Stimulated activated CD4-positive, alpha-beta T cell treated with anti-CD3 and anti-CD28 coated beads, Interleukin-2, amount 100 ng/mL, for 4 hours (primary cell): ENCODE measurements around the gene PANX1.

Experiments used
- DNase-seq: peaks from one replicate; pipeline ENCODE4 v3.0.0-alpha.2; 2020; ENCODE audit warnings: low read depth

PANX1 gene

DNA sequence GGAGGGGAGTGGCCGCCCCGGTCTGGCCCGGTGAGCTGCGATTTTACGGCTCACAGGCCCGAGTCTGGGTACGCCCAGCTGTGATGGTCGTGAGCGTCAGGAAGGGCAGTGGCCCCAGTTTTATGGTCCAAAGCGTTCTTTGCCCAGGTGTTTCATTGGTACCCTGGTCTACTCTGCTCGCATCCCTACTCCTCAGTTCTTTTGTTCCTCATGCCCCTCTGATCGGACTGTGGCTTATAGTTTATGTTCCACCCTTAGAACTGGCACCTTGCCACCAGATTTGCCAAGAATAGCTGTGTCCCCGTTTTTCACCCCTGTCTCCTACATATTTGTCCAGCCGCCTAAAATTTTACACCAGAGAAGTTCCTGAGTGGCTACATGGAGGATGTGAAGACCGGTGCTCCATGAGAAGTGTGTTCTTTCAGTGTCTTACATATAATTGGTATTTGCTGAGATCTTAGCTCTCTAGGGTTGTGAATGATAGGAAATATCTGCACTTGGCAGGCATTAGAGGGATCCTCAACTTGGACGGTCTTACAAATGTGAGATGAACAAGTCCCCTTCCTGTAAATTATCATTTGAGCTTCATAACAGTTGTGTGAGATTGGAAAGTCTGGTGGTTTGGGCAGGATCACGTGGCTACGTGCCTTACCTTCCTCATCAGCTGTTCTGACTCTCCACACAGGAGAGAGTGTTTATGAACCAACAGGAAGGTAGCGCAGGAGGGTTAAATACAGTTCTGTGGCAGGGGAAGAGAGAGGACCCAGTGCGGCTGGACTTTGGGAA lies 1.1 kb downstream of the PANX1 start:
- DNase-seq, result no peak

- no peak for DNase-seq
These were observed 1.8 kb downstream of the PANX1 start for GRCh38 chr11:94130298-94131046.

DNA sequence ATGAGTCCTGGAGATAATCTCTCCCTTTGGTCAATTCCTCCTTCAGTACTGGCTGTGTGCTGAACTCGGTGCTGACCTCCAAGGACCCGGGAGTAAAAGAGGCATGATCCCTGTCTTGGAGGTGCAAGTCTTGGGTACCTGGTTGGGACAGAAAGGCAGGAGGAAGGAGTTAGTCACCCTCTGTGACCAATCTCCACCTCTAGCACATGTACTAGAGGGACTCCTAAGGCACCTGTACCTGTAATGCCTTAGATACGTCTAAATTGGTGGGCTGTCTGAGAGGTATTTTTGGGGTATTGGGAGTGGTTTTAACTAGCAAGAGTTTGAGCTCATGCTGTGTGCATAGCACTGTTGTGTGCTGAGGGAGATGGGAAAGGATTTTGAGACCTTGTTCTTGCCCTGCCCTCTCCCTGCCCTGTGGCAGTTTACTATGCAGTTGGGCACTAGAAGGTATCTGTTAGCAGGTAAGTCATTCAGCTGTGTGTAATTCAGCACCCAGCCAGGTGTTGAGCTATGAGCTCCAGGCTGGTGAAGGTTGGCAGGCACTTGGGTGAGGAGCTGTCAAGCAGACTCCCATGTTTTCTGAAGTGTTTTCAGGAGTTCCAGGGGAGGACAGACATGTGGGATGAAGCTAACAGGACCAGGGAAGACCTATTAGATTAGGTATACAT lies 2.5 kb downstream of the PANX1 start:
- DNase-seq, result no peak

DNA sequence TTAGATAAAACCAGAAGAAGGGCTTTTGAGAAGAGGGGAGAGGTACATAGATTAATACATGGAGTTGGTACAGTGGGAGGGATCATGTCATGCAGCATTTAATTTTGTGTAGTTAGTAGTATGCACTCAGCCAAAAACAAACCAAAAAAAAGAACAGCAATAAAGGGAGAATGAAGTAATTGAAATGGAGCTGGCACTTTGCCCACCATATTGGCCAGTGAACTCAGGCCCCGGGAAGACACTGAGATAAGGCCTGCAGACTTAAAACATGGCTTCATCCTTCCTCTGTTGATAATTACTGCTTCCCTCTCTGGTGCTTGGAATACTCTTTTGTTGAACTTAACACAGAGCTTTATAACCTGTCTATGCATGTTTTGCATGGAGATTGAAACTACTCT lies 3.1 kb downstream of the PANX1 start:
- no peak for DNase-seq

DNA sequence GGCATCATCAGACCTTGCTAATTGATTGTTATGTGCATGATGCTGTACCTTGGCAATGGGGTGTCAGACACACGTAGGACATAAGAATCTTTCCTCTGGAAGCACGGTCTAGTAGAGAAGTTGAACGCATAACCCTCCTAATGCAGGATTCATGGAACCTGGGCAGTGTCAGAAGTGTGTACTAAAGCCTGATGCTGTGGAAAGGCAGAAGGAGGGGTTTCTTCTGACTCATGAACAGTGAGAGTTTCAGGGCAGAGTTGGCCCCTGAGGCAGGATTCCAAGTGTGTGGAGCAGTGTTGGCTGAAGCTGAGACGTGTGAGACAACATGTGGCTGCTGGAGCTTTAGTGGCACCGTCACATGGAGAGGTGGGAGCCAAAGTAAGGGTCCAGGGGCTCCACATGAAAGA lies 3.5 kb downstream of the PANX1 start:
- no peak for DNase-seq

DNA sequence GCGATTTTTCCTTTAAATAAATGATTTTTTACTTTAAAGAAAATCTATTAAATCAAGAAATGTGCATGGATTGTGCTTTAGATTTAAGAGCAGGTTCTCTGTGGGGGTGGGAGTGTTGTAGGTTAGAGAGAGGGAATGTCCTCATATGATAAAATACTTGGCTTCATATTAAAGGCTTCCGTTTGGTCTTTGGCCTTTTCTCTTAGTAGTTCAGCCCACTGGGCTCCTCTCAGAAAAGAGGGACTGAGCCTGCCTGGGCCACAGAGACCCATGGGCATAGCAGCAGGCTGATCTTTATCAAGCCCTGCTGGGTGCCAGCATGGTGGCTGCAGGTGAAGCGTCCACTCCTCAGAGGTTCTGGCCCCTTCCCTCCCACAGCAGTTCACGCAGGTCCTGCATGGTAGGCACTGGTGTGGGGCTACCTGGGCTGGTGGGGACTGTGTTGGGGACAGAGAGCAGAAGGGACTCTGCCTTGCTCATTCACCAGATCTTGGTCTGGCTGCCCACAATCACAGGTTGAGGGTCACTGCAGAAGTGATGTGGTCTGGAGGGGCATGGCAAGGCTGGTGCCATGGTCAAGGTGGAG lies 4.3 kb downstream of the PANX1 start:
- no peak for DNase-seq

DNA sequence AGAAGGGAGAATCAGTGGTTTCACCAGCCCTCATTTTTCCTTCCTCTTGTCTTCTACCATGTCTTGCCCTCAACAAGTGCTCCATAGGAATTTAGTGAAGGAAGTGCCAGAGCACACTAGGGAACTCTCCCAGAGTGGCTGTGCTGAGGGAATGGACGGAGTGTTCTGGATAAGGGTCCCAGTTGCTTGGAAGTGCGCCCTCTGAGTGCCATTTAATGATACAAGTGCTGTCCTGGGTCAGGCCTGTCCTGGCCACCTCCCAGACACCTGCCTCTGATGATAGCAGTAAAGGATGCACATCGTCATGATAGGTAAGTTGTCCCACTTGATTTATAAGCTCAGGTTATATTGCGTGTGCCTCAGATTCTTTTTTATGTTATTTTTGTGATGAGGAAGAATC lies 5.1 kb downstream of the PANX1 start:
- no peak for DNase-seq

DNA sequence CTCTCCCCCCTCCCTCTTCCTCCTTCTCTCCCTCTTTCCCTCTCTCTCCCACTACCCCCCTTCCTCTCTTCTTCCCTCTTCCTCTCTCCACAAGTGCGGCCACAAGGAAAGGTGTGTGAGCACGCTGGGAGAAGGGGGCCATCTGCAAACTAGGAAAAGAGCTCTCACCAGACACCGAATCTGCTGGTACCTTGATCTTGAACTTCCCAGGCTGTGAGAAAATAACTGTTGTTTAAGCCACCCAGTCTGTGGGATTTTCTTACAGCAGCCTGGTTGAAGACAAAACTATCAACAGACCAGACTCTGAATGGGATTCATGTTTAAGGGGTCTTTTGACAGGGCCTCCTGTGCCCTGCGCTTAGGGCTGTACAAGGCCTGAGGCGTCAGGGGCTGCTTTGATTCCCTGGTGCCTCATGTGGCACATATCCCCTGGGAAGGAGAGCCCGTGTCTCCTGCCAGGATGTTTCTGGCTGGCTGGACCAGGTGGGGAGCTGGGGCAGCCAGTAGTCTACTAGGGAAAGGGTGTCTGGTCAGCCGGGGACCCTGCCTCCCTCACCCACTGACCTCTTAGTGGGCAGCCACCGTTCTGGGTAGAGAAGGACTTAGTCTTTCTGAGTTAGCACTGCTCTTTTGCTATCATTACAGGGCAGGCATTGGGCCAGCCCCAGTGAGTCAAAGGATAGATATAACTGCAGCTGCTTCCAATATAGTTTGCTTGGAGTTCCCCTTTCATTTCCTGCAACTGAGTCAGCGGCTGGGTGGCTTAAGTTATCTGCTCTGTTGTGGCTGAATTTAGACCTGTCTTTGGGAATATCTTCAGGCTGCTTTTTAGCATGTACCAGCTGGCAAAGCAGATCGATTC lies 6.2 kb downstream of the PANX1 start:
- no peak for DNase-seq

DNA sequence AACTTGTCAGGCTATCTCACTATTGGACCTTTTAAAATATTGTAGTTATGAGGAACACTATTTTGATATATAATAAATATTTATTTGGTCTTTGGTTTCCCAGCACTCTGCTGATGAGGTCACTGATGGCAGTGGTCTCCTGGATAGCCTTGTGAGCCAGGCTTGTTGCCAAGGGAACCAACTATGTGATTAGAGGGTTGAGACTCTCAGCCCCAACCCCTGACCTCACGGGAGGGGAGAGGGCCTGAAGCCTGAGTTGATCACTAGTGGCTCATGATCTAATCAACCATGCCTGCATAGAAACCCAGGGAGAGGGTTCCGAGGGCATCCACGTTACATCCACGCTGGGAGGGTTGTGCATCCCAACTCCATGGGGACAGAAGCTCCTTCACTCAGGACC lies 10.8 kb downstream of the PANX1 start:
- no peak for DNase-seq

- DNase-seq, result no peak
These were observed 11.6 kb downstream of the PANX1 start for GRCh38 chr11:94140154-94140655.

GRCh38 chr11:94141511-94142307 lies 13.1 kb downstream of the PANX1 start:
- no peak for DNase-seq

DNA sequence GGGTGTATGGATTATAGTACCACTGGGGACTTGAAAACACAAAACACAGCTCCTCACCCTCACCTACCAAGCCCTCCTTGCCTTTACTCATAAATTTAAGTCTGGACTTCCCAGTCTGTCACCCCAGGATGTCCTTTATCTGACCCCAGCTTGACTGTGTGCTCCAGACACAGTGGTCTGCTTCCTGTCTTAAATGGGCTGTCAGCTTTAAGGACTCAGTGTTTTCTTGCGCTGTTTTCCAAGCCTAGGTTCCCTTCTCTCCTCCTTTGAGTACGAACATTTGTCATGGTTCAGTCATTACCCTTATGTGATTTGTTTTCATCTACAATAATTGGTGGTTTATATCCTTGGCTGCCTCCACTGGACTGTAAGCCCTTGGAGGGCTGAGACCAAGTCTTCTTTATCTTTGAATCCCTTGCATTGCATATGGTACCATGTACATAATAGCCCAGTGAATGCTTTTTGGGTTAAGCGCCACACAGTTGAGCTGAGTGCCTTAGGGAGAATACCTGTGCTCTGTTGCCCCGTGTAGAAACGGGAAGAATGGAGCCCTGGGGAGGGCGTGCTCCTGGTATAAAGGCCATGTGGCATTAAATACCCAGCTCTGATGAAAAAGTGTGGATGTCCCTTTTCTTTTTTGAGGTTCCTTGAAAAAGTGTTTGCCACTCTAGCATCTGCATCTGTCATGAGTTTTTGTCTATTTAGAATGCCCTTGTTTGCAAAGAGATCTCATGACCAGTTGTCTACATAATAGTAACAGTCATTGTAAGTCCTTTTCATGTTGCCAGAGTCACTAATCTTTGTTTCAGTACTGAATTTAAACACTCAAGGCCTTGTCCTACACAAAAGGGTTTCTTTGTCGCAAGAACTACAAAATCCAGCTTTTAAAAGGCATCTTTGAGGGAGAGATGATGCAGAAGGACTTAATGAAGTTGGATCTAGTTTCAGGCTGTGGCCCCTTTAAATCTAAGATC lies 14.0 kb downstream of the PANX1 start:
- no peak for DNase-seq

- no peak for DNase-seq
These were observed 15.6 kb downstream of the PANX1 start for GRCh38 chr11:94144216-94144615.

- no peak for DNase-seq
These were observed 16.0 kb downstream of the PANX1 start for GRCh38 chr11:94144664-94145063.

GRCh38 chr11:94145431-94145830 lies 16.8 kb downstream of the PANX1 start:
- no peak for DNase-seq

GRCh38 chr11:94145916-94146315 lies 17.3 kb downstream of the PANX1 start:
- DNase-seq, result no peak

GRCh38 chr11:94147433-94147845 lies 18.8 kb downstream of the PANX1 start:
- DNase-seq, result no peak

DNA sequence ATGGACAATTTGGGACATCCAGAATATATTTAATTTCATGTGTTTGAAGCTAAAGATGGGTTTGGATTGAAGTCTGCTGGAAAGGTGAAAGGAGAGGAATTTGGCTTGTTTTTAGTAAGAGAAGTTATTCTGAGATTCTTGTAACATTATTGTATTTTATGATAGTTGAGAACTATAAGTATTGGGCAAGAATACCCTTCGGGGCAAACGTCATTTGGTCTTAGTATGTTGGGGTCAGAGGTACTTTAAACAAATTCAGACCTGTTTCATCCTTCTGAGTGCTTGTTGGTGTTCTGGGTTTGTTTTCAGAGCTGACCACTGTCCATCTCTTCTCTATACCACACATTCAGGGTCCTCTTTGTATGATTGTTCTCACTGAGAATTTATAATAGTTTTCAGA lies 19.5 kb downstream of the PANX1 start:
- no peak for DNase-seq

GRCh38 chr11:94149431-94150017 lies 20.9 kb downstream of the PANX1 start:
- DNase-seq, result no peak
